GM19328 (cell line): ENCODE data around the gene RESP18.
"Not testable (repeated sequence)": the region's sequence is repeated elsewhere in the genome, so short reads cannot be mapped to it uniquely, and the experiment has no call there.

Experiments used
- ATAC-seq: cut with Tn5 transposase; IDR thresholded peaks from one replicate; pipeline ENCODE4 v1.9.1; 2021; ENCODE audit warnings: mild to moderate bottlenecking, moderate library complexity; ENCODE audit not compliant: unreplicated experiment

RESP18 gene

DNA sequence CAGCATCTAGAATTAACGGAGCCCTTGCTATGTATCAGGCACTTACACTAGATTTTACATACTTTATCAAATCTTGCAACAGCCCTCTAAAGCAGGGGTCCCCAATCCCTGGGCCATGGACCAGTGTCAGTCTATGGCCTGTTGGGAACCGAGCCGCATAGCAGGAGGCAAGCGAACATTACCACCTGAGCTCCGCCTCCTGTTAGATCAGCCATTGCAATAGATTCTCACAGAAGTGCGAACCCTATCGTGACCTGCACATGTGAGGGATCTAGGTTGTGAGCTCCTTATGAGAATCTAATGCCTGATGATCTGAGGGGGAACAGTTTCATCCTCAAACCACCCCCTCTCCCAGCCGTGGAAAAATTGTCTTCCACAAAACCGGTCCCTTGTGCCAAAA, 39.9 kb downstream of the RESP18 start:
- ATAC-seq: no peak

DNA sequence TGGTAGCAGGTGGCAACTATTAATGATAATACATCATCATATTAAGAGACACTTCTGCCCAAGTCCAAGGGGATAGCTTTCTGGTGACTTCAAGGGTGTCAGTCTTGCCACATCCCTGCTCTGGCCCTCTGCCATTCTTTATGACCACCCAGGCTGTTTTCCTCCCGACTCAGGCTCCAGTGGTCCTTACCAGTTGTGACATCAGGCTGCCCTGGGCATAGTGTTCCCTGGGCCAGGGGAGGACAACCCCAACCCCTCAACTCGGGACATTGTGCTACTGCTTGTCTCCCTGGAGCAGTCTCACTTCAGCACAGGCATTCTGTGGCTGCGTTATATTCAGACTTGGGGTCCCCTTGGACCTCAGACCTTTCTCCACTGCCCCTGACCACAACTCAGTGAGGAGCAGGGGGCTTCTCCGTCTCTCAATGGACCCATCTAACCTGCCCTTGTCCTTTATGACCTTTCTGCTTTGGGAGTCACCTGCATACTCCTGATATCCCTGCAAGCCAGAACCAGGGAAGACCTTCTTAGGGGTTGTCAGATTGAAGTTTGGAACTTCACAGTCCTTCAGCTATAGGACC, 40.5 kb downstream of the RESP18 start:
- no peak for ATAC-seq

DNA sequence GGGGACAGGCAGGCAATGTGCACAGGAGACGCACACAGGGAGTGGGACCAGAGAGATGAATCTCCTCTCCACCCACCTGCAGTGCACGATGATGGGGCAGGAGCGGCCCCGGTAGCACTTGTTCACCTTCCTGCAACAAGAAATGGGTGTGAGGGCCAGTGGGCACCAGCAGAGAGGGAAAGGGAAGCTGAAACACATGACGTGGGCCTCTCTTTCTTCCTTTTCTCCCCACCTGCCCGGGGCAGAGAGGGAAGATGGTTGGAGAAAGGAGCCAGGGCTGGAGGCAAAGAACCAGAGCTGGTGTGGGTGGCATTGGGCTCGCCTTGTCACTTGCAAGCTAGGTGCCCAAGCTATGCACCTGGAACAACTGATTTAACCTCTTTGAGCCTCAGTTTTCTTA, 41.1 kb downstream of the RESP18 start:
- no peak for ATAC-seq

DNA sequence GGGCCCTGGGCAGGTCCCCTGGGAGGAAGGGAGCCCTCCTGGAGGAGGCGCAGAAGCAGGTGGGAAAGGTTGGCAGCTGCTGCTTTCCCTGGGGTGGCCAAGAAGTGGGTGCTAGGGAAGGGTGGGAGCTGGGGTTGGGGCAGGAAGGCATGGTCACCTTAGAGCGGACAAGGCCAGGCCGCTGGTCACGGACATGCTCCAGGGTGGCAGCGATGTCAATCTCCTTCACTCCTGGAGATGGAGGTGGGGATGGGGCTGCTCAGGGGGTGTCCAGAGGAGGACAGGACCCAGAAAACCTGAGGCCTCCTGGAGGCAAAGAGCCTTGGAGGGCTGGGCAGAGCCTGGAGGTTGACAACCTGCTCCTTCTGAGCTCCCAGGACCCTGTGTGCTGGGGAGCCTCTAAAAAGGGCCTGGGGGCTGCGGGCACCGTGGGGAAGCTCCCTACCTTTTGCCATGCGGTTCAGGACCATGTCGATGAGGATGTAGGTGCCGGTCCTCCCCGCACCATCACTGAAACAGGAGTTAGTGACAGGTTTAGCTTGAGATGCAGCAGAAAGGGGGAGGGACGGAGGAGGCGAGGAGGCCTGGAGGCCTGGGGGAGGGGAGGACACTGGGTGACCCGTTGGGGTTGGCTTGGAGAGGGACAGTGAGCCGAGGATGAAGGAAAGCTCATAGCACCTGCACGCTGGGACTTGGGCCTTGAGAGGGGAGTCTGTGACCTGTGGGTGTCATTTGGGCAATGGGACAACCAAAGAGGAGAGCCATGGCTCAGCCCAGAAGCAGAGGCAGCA, 42.0 kb downstream of the RESP18 start:
- ATAC-seq: no peak

DNA sequence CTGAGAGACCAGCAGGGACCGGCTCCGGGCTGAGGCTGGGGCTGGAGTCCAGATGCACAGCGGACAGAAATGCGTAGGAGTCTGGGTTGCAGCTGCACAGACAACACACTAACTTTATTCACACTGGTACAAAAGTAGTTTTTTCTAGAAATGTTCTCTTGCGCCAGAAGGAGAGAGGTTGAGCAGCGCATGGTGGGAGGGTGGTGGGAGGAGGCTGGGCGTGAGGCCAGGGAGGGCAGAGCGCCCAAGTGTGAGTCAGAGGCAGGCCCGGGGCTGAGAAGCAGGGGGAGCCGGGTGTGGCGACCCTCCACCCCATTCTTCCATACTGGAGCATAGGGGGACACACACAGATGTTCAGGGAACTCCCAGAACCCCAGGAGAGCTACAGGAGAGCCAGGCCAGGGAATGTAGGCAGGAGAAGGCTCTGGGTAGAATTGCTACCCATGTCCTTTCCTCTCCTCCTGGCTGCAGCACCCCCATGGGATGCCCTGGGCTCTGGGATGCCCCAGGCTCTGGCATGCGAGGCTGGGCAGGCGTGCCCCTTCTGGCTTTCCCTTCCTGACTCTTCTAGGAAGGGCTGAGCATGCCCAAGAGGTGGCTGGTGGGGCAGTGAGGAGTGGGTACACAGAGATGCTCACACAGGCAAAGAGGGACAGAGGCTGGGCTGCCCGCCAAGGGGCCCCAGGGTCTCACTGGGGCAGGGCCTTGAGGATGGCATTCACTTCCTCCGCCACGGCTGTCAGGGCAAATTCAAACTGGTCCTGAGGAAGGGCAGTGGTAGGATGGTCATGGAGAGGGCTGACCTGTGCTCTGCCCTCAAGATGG, 42.8 kb downstream of the RESP18 start:
- ATAC-seq: no peak

DNA sequence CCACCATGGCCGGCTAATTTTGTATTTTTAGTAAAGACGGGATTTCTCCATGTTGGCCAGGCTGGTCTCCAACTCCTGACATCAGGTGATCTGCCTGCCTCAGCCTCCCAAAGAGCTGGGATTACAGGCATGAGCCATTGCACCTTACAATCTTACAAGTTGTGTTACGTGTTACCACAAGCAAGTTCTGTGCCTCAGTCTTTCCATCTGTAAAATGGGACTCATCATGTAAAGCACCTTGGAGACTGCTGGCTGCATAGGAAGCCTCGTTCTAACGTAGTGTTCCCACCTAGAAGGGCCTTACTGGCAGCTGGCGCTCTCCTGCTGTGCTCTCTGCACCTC, 43.4 kb downstream of the RESP18 start:
- ATAC-seq: no peak

DNA sequence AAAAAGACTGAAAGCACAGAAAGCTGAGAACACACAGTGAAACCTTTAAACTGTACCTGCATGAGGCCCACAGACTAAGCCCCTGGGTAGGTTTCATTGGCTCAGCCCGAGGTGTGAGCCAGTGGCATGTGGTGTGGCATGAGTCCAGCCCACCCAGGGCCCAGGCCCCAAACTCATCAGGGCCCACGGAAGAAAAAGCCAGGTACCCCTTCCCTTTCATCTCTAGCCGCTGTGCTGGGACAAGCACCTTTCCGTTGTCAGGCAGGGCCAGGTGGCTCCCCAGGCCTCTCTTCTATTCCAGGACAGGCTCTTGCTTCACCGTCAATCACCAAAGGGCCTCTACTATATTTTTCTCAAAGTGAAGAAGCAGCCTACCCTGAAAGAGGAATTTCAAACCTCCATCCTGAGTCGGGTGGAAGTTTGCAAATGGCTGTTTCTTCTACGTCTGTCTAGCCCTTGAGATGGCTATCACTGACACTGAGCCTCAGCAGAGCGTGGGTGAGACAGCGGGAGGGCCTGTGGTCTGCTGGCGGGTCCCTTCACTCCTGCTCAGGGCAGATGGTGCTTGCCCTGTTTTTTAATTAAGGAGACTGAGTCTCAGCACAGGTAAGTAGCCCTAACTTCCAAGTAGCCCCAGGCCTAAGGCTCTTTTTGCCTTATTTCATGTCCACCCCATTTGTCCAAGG, 44.8 kb downstream of the RESP18 start:
- no peak for ATAC-seq

DNA sequence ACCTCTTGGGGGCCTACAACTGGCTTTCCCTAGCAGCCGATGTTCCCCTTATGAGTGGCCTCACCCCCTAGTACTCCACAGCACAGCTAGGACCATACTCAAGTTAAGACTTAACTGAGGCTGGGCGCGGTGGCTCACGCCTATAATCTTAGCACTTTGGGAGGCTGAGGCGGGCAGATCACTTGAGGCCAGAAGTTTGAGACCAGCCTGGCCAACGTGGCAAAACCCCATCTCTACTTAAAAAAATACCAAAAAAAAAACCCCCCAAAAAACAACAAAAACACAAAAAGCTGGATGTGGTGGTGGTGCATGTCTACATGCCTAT, 45.5 kb downstream of the RESP18 start:
- not testable (repeated sequence) for ATAC-seq

DNA sequence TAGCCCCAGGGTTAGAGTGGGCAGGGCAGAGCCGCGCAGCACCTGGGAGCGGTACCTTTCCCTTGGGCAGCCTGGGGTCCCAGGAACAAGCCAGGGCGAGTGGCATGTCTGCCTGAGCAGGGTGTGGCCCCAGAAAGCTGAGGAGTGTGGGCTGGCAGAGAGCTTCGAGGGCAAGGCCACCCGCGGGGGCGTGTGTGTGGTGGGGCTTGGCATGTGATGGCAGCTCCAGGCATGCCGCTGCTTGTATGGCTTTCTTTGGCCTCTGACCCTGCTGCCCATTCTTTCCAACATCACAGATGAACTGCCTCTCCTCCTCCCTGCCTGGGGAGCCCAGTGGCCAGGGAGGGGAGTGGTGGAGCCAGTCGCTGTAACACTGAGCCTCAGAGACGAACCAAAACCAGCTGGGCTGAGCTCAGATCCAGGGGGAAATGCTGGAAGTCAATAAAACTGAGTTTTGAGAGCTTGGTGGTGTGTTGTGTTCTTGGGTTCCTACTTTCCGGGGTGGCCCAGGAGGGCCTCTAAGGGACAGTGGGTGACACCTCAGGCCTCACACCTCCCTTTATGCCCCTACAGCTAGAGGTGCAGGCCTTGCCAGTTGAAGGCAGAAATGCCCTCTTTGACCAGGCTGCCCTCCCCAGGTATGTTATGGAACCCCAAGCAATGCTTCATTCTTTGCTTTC, 46.0 kb downstream of the RESP18 start:
- ATAC-seq: no peak

DNA sequence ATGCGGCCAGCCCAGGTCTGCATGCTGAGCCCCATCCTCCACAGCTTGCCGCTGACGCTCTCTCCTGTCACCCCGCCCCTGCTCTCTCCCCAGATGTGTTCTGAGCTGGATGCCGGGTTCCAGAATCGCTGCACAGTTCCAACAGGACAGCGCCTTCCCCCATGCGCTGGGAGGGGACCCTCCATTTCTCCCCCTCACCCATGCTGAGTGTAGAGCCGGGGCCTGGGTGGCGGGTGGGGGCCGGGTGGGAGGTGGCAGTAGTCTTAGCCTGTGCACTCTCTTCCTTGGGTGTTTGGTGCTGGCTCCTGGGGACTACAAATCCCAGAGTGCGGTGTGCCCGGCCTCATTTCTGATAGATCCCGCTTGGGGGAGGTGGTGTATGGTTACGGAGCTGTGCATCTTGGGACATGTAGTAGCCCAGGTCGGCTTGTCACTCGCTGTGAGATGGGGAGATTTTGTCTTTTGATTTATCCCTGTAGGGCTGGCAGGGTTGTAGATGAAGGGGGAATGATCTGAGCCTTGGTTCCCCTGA, 46.6 kb downstream of the RESP18 start:
- ATAC-seq: no peak

DNA sequence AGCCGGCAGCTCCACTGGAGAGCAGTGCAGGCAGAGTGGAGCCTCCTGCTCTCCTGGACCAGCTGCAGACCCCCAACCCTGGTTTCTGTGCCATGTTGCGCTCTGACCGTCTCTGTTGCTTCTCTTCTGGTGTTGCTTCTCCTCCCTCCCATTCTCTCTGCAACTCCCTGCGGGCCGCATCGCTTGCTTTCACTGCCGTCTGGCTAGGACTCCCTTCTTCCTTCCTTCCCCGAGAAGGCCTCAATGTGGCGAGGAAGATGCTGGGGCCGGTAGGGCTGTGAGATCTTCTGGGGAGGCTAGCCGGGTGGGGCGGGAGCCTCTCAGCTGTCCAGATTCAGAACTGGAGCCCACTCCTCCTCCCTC, 47.2 kb downstream of the RESP18 start:
- ATAC-seq: no peak

DNA sequence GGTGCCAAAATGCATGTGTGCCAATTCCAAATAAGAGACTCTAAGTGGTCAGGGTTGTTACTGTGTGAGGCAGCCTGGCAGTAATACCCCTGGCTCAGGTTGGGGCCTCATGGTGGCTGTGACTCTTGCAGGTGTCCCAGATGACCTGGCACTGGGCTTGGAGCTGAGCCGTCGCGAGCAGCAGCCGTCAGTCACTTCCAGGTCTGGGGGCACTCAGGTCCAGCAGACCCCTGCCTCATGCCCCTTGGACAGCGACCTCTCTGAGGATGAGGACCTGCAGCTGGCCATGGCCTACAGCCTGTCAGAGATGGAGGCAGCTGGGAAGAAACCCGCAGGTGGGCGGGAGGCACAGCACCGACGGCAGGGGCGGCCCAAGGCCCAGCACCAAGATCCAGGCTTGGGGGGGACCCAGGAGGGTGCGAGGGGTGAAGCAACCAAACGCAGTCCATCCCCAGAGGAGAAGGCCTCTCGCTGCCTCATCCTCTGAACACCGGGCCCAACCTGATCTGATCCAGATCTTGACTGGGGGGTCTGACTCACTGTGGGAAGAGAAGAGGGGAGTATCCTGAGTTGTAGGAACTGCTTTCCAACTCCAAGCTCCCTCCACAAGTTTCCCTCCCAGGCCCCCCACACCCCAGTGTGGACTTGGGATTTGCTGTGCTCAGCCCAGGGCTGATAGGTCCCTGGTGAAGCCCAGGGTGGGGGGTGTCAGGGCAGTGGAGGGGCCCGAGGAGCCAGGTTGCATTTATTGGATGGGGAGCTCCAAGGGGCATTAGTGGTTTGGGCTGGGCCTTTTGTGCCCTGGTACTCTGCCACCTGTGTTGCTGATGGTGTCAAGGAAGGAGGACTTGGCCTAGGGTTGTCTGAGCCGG, 47.8 kb downstream of the RESP18 start:
- ATAC-seq: no peak

DNA sequence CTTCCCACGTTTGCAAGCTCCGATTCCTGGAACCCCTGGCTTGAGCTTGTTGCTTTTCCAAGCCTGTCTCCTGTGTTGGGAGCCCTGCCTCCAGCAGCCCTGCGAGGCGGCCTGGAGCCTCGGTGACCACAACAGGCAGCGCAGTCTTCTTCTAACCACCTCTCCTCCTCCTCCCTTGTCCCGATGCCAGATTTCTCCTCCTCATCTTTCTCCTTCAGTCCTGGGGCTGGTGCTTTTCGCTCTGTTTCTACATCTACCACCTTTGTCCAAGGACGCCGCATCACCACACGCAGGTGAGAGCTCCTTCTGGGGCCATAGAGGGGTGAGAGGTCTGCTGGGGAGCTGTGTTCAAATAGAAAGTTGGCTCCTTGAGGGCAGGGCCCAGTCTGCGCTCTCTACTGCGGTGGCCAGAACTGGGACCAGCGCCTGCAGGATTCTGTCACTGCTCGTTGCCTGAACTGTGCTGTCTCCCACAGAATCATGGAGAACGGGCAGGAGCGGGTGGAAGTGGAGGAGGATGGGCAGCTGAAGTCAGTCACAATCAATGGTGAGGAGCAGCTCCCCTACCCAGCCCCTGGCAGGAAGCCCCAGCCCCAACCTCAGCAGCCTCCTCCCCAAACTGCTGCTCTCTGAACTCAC, 49.5 kb downstream of the RESP18 start:
- ATAC-seq: no peak

DNA sequence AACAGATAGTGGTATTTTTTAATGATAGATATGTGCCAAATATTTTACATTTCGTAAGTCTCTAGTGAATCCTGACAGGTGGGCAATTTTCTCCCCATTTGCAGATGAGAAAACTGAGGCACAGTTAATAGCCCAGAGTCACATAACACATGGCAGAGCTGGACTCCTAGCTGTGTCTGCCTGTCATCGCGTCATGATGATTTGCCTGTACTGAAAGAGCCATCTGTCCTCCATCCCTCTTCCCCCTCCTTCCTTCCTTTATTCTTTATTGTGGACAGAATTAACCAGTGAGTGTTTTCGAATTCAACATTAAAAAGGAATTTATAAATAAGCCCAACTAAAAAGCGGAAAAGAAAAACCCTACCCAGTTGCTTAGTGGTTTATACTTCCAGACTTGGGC, 50.2 kb downstream of the RESP18 start:
- no peak for ATAC-seq

DNA sequence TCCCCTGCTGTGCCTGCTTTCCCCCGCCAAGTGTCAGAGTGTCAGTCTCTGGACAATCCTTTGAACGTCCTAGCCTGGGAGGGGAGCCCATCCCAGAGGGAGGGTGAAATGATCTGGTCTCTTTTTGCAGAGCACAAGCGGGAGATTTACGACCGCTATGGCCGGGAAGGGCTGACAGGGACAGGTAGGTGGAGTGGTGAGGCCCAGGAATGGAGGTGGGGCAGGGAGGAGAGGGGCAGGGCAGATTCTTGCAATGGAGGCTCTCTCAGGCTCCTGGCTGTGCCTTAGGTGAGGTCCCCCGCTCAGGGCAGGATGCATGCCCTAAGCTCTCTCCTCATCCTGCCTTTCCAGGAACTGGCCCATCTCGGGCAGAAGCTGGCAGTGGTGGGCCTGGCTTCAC, 51.0 kb downstream of the RESP18 start:
- ATAC-seq: no peak

DNA sequence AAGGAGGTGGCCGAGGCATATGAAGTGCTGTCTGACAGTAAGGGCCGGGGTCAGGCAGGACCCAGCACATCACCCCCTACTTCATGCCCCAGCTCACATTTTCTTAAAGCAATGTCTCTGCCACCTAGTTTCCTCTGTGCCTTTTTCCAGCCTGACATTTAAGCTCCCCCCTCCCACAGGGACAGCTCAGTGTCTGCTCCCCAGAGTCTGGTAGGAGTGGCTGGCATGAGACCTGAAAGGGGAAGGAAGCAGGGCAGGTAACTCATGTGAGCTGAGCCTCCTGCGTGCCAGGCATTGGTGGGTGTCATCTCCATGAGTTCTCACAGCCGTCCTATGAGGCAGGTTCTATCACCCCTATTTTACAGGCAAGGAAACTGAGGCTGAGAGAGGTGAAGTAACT, 51.9 kb downstream of the RESP18 start:
- ATAC-seq: no peak

DNA sequence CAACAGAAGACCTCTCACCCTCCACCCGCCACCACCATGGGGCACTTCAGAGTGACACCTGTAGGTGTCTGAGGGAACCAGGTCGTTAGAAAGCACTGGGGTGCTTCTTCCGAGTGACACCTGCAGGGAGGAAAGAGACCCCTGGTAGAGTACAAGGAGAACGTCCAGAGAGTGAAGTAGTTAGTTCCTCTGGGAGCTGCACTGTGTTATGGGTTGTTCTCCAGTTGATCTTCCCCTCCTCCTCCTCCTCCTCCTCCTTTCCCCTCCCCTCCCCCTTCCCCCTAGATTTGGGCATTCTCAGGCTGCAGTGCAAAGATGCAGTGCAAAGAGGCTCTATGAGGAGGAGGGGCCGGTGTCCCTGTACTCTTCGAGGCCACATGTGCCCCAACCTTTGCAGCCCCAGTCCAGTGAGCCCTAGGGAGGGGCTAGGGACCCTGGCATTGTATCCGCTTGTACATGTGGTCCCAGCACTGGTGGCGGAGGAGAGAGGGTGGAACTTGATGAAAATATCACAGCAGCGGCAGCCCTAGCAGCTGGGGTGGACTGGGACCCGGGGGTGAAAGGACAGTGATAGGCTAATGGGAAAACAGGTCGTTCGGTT, 52.5 kb downstream of the RESP18 start:
- ATAC-seq: no peak

DNA sequence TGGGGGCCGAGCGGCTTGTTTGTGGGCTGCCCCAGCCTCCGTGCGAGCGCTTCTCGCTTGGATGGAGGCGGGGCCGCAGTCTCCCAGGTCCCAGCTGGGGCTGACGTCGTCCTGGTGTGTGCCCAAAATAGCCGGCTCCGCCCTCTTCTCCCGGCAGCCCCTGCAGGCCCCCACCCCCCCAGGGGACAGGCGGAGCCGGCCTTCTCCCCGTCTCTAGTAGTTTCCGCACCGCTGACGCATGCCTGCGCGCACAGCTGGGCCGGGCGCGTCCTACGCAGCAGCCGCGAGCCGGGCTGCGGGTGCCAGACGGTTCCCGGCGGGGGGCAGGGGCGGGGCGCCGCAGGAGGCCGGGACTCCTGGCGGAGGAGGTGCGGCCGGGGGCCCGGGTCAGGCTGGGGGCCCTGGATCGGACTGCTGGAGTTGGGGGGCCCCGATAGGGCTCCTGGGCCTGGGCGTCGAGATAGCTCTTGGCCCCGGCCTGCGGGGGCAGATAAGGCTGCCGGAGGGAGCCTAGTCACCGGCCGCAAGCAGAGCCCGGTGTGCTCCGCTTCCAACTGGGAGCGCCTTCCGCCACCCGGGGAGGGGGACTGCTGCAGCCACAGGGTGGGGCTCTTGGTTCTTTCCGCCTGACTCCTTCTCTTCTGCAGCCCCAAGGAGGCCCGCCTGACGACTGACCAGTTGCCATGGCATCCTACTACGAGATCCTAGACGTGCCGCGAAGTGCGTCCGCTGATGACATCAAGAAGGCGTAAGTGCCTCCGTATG, 53.2 kb downstream of the RESP18 start, which contains the start of gene DNAJB2:
Gene DNAJB2 (plus strand): TSS at position 216 of the 765 bp plus-strand sequence. CDS start 468 bp downstream, at position 684.
- ATAC-seq: peak; percentile 87
